Measurements from ENCODE around the gene LRRC43. TPM values are rescaled to one million over a fixed set of nuclear protein-coding genes. Genes with fewer than 3 reads are reported as not detected.

The LRRC43 gene
- total RNA-seq, 4 donors from 2014 or later = not detected

DNA sequence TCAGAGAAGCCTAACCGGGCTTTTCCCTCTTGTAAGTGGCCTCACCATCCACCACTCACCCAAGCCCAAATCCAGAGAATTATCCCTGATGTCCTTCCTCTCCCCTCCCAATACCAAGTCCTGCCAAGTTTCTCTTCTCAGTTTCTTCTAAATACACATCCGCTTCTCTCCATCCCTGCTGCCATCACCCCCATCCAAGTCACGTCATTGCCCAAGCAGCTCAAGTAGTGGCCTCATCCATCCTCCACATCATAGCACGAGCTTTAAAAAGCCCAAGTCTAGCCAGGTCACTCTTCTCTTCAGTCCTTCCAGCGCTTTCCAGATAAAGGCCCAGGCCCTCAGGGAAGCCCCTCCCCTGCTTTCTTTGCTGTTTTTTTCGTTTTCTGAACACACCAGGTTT lies 34.3 kb upstream of the LRRC43 start:
- no peak overlapping the region for H3K4me3 ChIP-seq
- no peak for DNase-seq
- no peaks in the 10 kb centered on the region for H3K4me1 ChIP-seq
- H3K9me3 ChIP-seq = no peaks in the 10 kb centered on the region
- H3K27ac ChIP-seq = no peak overlapping the region
- TF ChIP-seq POLR2A (IDR thresholded peaks at IDR 0.05) = no peak
- TF ChIP-seq, protein P1, sequence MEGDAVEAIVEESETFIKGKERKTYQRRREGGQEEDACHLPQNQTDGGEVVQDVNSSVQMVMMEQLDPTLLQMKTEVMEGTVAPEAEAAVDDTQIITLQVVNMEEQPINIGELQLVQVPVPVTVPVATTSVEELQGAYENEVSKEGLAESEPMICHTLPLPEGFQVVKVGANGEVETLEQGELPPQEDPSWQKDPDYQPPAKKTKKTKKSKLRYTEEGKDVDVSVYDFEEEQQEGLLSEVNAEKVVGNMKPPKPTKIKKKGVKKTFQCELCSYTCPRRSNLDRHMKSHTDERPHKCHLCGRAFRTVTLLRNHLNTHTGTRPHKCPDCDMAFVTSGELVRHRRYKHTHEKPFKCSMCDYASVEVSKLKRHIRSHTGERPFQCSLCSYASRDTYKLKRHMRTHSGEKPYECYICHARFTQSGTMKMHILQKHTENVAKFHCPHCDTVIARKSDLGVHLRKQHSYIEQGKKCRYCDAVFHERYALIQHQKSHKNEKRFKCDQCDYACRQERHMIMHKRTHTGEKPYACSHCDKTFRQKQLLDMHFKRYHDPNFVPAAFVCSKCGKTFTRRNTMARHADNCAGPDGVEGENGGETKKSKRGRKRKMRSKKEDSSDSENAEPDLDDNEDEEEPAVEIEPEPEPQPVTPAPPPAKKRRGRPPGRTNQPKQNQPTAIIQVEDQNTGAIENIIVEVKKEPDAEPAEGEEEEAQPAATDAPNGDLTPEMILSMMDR (IDR thresholded peaks at IDR 0.05) = no peak
- no peaks in the 10 kb centered on the region for H3K27me3 ChIP-seq
- H3K36me3 ChIP-seq = peaks cover 0 to 5% (median 0%) of the 10 kb centered on the region in 3 donors

DNA sequence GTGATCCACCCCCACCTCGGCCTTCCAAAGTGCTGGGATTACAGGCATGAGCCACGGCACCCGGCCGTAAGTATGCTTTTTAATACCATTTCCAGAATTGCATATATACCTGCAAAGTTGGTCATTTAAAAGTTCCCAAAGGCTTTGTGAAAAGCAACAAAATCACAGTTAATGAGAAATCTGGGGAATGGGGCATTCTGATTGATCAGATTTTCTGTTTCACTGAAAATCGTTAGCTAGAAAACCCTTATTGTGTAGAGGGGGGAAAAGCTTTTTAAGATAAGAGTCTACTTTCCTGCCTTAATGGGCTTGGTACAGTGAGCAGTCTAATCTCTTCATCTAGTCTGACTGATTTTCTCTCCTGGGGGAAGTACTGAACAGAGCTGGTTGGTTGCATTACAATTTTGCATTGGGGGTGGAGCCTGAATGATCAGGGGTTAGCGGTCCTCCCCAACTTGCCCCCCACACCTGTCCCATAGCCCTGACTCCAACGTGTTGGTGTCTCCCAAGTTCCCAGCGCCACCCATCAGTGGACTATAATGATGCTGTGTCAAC lies 32.7 kb upstream of the LRRC43 start:
- H3K27ac ChIP-seq = no peak overlapping the region
- TF ChIP-seq POLR2A (IDR thresholded peaks at IDR 0.05) = no peak
- TF ChIP-seq, protein P1 (IDR thresholded peaks at IDR 0.05) = no peak
- H3K4me3 ChIP-seq = no peak overlapping the region
- DNase-seq = no peak
- no peaks in the 10 kb centered on the region for H3K9me3 ChIP-seq
- H3K4me1 ChIP-seq = no peaks in the 10 kb centered on the region
- no peaks in the 10 kb centered on the region for H3K36me3 ChIP-seq
- no peaks in the 10 kb centered on the region for H3K27me3 ChIP-seq

DNA sequence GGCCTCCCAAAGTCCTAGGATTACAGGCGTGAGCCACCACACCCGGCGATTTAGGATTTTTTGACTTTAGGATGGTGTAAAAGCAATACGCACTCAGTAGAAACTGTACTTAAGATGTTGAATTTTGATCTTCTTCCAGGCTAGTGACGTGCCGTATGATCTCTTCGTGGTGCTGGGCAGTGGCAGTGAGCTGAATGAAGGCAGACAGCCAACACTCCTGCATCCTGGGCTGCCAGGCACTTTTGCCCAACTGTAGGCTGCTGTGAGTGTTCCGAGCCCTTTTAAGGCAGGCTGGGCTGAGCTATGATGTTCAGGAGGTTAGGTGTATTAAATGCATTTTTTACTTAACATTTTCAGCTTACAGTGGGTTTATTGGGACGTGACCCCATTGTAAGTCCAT lies 30.2 kb upstream of the LRRC43 start:
- Histone ChIP-seq H3K9me3 (no peaks in the 10 kb centered on the region), H3K27ac (no peak overlapping the region), H3K36me3 (no peaks in the 10 kb centered on the region), H3K27me3 (no peaks in the 10 kb centered on the region), H3K4me3 (no peak overlapping the region), H3K4me1 (no peaks in the 10 kb centered on the region)
- no peak for DNase-seq
- TF ChIP-seq, protein P1 (IDR thresholded peaks at IDR 0.05) = no peak
- TF ChIP-seq POLR2A (IDR thresholded peaks at IDR 0.05) = no peak

DNA sequence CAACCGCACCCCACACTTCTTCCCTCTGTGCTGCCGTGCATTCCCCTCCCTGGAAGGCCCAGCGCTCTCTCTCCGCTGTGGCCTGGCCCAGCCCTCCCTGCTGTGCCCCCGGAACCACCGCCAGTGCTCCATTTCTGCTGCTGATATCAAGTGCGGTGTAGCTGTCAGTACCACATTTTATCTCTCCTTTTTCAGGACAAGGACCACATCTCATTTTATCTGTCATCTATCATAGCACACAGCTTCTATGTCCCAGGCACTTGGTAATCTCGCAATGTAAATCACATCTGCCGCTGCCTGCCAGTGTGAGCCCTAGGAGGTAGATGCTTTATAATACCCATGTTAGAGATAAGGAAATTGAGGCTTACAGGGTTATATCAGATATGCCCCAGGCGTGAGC lies 27.2 kb upstream of the LRRC43 start:
- Histone ChIP-seq H3K4me1 (no peaks in the 10 kb centered on the region), H3K27ac (no peak overlapping the region), H3K4me3 (no peak overlapping the region), H3K36me3 (no peaks in the 10 kb centered on the region), H3K9me3 (no peaks in the 10 kb centered on the region), H3K27me3 (no peaks in the 10 kb centered on the region)
- TF ChIP-seq, protein P1 (IDR thresholded peaks at IDR 0.05) = no peak
- no peak for TF ChIP-seq POLR2A (IDR thresholded peaks at IDR 0.05)
- no peak for DNase-seq

DNA sequence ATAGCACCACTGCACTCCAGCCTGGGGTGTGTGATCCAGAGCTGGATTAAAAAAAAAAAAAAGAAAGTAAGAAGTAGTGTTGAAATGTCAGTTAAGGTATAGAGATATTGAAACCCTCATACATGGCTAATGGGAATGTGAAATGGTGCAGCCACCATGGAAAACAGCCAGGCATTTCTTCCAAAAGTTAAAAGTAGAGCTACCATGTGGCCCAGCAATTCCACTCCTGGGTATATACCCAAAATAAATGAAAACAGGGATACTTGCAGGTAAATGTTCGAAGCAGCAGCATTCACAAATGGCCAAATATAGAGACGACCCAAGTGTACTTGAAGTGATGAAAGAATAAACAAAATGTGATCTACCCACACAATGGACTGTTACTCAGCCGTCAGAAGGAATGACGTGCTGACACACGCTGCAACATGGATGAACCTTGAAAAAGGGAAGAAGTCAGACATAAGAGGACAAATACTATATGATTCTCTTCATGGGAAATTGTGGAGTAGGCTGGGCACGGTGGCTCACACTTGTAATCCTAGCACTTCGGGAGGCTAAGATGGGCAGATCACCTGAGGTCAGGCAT lies 24.1 kb upstream of the LRRC43 start:
- no peaks in the 10 kb centered on the region for H3K27me3 ChIP-seq
- no peaks in the 10 kb centered on the region for H3K36me3 ChIP-seq
- no peaks in the 10 kb centered on the region for H3K9me3 ChIP-seq
- TF ChIP-seq POLR2A (IDR thresholded peaks at IDR 0.05) = no peak
- TF ChIP-seq, protein P1 (IDR thresholded peaks at IDR 0.05) = no peak
- no peak overlapping the region for H3K27ac ChIP-seq
- no peak overlapping the region for H3K4me3 ChIP-seq
- H3K4me1 ChIP-seq = no peaks in the 10 kb centered on the region
- DNase-seq = no peak
